Measurements from ENCODE around the gene KCNH3. TPM values are rescaled to one million over a fixed set of nuclear protein-coding genes. Genes with fewer than 3 reads are reported as not detected.

The KCNH3 gene
- total and polyA plus RNA-seq, 2 of the 8 experiments (the other 6 are each of a cell fraction or from before 2014, with no cell fraction given), result 0.24 to 0.50 TPM

DNA sequence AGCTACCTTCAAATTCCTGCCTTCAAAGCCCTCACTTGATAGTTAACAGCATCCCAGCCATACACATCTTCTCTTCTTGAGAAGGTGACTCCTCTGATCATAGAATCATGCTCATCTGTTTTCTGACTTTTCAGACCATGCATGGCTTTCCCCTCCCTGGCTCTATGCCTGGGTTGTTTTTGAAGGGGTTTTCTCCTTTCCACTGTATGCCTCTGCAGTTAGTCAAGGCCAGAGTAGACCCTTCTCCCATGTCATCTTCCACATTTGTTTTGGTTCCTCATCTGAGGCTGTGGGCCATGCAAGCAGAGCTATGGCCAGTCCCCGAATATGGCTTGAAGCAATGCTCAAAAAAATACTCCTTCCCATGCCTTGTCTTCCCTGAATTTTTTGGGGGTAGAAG lies 43.4 kb downstream of the KCNH3 start:
- H3K4me3 ChIP-seq (ENCODE audit: extremely low read depth in 1 of 4, insufficient read depth in 2 of 4, low read depth in 3 of 4, low read length in 4 of 4), result no peak overlapping the region
- no peak overlapping the region for H4K5ac ChIP-seq (ENCODE audit: insufficient read length, low read depth, low read length)
- no peak overlapping the region for H3K56ac ChIP-seq (replicated peaks; ENCODE audit: insufficient read length, low read depth, low read length)
- no peaks in the 10 kb centered on the region for H3K27me3 ChIP-seq (replicated peaks in 1 of 4; ENCODE audit: control insufficient read depth in 3 of 4, extremely low read depth in 1 of 4, insufficient read depth in 3 of 4, low read length in 3 of 4)
- H3K18ac ChIP-seq (ENCODE audit: extremely low read depth, low read length), result no peak overlapping the region
- H3K79me2 ChIP-seq (ENCODE audit: control insufficient read depth in 1 of 2, insufficient read depth in 2 of 2, low read length in 2 of 2), result no peaks in the 10 kb centered on the region; a peak in 1 of 4 replicates
- no peaks in the 10 kb centered on the region; the same call in 1 of the 2 replicates for H3K79me1 ChIP-seq (ENCODE audit: low read depth, low read length)
- H2BK5ac ChIP-seq (ENCODE audit: low read depth, low read length), result no peak overlapping the region
- no peak overlapping the region for H4K91ac ChIP-seq (replicated peaks; ENCODE audit: insufficient read length, low read length)
- H3K23ac ChIP-seq (ENCODE audit: insufficient read length), result no peak overlapping the region
- H3K14ac ChIP-seq (ENCODE audit: insufficient read length), result no peak overlapping the region
- H3K23me2 ChIP-seq (ENCODE audit: low read depth, low read length), result no peaks in the 10 kb centered on the region; the same call in 1 of the 2 replicates
- ChIA-PET POLR2A (ENCODE audit: partially characterized antibody) (interaction anchor here (1.5 to 4.5 kb wide), 3 partner anchors 11 to 18 kb away, joined by 7 to 20 read pairs (median 7); partner anchors contain the start of gene MCRS1), CTCF (ENCODE audit: partially characterized antibody) (interaction anchor here (0.6 to 10.8 kb wide), 9 partner anchors 11 to 224 kb away, joined by 3 to 171 read pairs (median 15); no protein-coding TSS in a partner anchor)
- no peak overlapping the region for H2BK20ac ChIP-seq (ENCODE audit: low read length)
- no peak overlapping the region for H2AK5ac ChIP-seq (ENCODE audit: low read depth, low read length)
- H3K4ac ChIP-seq (replicated peaks; ENCODE audit: insufficient read length, low read depth, low read length), result no peak overlapping the region
- H3K4me2 ChIP-seq (ENCODE audit: insufficient read depth in 1 of 2, low read depth in 2 of 2, low read length in 2 of 2), result no peak overlapping the region
- H3K4me1 ChIP-seq (replicated peaks in 1 of 4; ENCODE audit: control insufficient read depth in 3 of 4, insufficient read depth in 4 of 4, low read length in 3 of 4), result peaks cover 0 to 6% (median 4%) of the 10 kb centered on the region in 4 experiments; a peak in 4 of 7 replicates
- no peak overlapping the region for H2BK120ac ChIP-seq (replicated peaks; ENCODE audit: low read depth, low read length)
- DNase-seq (ENCODE audit: low read depth in 1 of 2, low spot score in 2 of 2), result no peak
- WGBS, 2 experiments (ENCODE audit: extremely low coverage in 1 of 2, insufficient coverage in 1 of 2, insufficient read length in 1 of 2, insufficient replicate concordance in 2 of 2, low coverage in 1 of 2, low lambda C conversion rate in 2 of 2, missing lambda C conversion rate in 1 of 2), result 39% methylated on average over 1 of the region's 1 CpG; no CpG with 5 or more reads in 1 of the 2 experiments
- H4K8ac ChIP-seq (ENCODE audit: extremely low read depth, insufficient read depth, low read length), result no peak overlapping the region
- no peak overlapping the region for H2BK15ac ChIP-seq (ENCODE audit: low read length)
- H3K27ac ChIP-seq (ENCODE audit: low read depth, low read length), result no peak overlapping the region
- H3K36me3 ChIP-seq (ENCODE audit: control insufficient read depth in 2 of 4, insufficient read depth in 4 of 4, low read length in 3 of 4), result no peaks in the 10 kb centered on the region; a peak in 1 of 8 replicates
- H3K9ac ChIP-seq (replicated peaks in 1 of 4; ENCODE audit: extremely low read depth in 1 of 4, low read depth in 3 of 4, low read length in 3 of 4), result no peak overlapping the region
- no peak for FAIRE-seq
- no peak overlapping the region for H2BK12ac ChIP-seq (ENCODE audit: low read depth, low read length)
- peaks cover 2 to 14% of the 10 kb centered on the region in 2 experiments for H4K20me1 ChIP-seq (replicated peaks in 1 of 2; ENCODE audit: control insufficient read depth in 1 of 2, insufficient read depth in 2 of 2, low read length in 2 of 2)
- no peak overlapping the region for H2AFZ ChIP-seq (ENCODE audit: low read length)
- no peaks in the 10 kb centered on the region for H3K9me3 ChIP-seq (ENCODE audit: insufficient read depth in 2 of 2, low read depth in 1 of 2, low read length in 1 of 2)
- TF ChIP-seq BACH1 (IDR thresholded peaks at IDR 0.05; ENCODE audit: low read length) (no peak), RXRA (IDR thresholded peaks at IDR 0.05; ENCODE audit: insufficient read depth, low read depth, low read length) (no peak), NANOG (IDR thresholded peaks at IDR 0.05; ENCODE audit: insufficient read depth, low read depth, low read length, poor library complexity, severe bottlenecking) (no peak), EGR1 (IDR thresholded peaks at IDR 0.05; ENCODE audit: borderline replicate concordance, low read depth, low read length) (no peak), JUND (IDR thresholded peaks at IDR 0.05; ENCODE audit: low read length) (no peak), SIRT6 (IDR thresholded peaks at IDR 0.05; ENCODE audit: low read length) (no peak), SRF (IDR thresholded peaks at IDR 0.05; ENCODE audit: low read depth, low read length) (no peak), GABPA (IDR thresholded peaks at IDR 0.05; ENCODE audit: borderline replicate concordance, insufficient read depth, low read length) (no peak), GTF2F1 (IDR thresholded peaks at IDR 0.05; ENCODE audit: borderline replicate concordance, low read depth, low read length) (no peak), SP2 (IDR thresholded peaks at IDR 0.05; ENCODE audit: low read length) (no peak), JUN (IDR thresholded peaks at IDR 0.05; ENCODE audit: low read depth, low read length) (no peak)
- TF ChIP-seq, protein P1, sequence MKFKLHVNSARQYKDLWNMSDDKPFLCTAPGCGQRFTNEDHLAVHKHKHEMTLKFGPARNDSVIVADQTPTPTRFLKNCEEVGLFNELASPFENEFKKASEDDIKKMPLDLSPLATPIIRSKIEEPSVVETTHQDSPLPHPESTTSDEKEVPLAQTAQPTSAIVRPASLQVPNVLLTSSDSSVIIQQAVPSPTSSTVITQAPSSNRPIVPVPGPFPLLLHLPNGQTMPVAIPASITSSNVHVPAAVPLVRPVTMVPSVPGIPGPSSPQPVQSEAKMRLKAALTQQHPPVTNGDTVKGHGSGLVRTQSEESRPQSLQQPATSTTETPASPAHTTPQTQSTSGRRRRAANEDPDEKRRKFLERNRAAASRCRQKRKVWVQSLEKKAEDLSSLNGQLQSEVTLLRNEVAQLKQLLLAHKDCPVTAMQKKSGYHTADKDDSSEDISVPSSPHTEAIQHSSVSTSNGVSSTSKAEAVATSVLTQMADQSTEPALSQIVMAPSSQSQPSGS (IDR thresholded peaks at IDR 0.05; ENCODE audit: low read length), result no peak
- TF ChIP-seq, protein P2, sequence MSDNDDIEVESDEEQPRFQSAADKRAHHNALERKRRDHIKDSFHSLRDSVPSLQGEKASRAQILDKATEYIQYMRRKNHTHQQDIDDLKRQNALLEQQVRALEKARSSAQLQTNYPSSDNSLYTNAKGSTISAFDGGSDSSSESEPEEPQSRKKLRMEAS (IDR thresholded peaks at IDR 0.05), result no peak

All from H1 (cell line).